ENCODE data around the gene PSRC1.
"Not testable (repeated sequence)": the region's sequence is repeated elsewhere in the genome, so short reads cannot be mapped to it uniquely, and the experiment has no call there.

The PSRC1 gene

GRCh38 chr1:109282952-109283747, at the start of gene PSRC1:
PSRC1 (minus strand) TSS chr1:109283145.
- peak; percentile 96 for DNase-seq

- DNase-seq: no peak
These were observed 48.2 kb upstream of the PSRC1 start for GRCh38 chr1:109331113-109331512.

DNA sequence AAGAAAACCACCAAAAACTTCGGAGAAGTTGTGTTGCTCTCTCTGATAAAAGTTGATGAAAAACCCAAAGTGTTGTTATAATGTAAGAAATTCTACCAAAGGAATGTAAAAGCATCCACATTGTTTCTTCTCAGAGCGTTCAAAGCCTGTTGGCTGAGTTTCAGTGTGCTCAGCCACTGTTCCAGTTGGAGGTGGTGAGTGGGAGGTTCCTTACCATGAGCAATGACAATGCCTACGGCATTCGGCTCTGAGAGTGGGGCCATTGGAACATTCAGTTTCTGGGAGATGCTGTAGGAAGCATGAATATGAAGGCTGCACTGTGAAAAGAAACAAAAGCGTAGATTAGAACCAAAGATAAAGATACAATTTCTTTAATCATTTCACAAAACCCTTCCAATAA, 44.3 kb upstream of the PSRC1 start:
- no peak for DNase-seq

- no peak for DNase-seq
These were observed 40.0 kb upstream of the PSRC1 start for GRCh38 chr1:109322974-109323373.

- no peak for DNase-seq
These were observed 36.2 kb upstream of the PSRC1 start for GRCh38 chr1:109319114-109319513.

DNA sequence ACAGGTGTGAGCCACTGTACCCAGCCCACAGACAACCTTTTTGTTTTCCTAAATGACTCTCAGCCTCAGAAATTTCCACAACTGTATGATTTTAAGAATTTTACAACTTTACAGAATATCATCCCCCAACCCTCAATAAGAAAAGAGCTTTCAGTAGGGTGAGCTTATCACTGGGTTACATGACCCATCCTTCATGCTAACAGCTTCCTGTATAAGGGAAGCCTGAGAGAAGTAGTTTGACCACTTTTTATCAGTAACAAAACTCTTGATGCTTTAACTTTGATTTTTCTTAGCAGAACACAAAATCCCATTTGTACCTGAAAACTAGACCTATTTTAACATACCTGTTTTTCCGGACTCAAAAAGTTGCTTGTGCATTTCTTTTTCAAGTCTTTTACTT, 33.6 kb upstream of the PSRC1 start:
- DNase-seq: peak; percentile 65

GRCh38 chr1:109315288-109315687, 32.3 kb upstream of the PSRC1 start:
- no peak for DNase-seq

- no peak for DNase-seq
These were observed 31.9 kb upstream of the PSRC1 start for GRCh38 chr1:109314795-109315194.

DNA sequence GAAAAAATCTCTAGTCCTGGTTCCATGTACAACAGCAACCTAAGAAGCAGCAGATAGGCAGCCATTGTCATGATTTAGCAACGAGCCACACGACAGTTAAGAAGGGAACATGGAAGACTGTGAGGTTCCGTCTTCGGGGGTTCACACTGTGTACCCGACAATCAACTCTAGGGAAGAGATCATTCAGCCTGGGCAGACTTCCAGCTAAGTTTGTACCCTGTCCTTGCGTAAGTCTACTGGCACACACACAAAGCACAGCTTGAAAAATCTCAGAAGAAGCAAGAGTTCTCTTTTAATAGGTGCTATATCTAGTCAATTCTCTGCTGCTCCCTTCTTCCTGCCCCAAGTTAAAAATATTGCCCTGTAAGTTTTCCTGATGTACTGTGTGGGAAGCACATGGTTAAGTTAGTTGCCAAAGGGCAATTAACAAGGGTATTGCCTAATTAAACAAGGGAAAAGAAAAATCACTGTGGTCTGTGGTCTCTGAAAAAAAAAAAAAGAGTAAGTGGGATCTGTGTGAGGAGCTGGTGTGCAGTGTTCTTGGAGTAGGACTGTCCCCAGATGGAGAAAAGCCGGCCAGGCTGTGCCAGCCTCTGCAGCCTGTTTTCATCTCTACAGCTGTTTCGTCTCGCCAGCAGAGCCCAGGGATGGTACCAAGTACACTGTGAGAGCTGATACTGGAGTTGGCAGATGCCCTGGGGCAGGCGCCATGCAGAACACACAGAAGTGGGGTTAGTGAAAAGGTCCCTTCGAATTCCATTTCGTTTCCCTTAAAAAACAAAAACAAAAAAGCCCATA, 30.2 kb upstream of the PSRC1 start:
- no peak for DNase-seq

GRCh38 chr1:109312246-109312645, 29.3 kb upstream of the PSRC1 start:
- DNase-seq: no peak

GRCh38 chr1:109309347-109309746, 26.4 kb upstream of the PSRC1 start:
- DNase-seq: no peak

DNA sequence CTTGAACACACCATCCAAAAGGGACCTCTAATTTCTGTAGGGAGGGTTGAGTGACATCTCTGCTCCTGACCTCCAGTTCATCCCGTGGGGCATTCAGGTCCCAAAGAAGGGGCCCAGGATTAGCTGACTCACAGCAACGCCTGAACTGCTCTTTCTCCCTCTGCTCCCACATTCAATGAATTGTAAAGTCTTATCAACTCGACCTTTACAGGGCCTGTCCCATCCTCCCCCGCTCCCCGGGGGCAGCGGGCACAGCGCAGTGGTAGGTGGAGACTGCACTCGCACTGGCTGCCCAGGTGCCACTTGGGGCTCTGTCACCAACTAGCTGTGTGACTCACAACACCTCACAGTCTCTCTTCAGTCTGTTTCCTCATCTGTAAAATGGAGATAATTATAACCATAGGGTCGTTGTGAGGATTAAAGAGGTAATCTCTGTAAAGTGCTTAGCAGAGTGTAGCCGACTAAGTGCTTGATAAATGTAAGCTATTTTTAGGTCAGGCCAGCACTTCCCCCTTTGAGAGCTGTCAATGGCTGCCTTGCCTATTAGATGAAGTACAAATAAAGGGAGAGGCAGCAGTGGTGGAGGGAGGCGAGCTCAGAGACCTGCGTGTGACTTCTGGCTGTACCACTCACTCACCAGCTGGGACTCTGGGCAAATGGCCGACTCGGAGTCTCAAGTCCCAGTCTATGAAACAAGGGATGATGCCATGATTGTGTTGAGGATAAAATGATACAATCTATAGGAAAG, 24.5 kb upstream of the PSRC1 start:
- DNase-seq: peak; percentile 74

DNA sequence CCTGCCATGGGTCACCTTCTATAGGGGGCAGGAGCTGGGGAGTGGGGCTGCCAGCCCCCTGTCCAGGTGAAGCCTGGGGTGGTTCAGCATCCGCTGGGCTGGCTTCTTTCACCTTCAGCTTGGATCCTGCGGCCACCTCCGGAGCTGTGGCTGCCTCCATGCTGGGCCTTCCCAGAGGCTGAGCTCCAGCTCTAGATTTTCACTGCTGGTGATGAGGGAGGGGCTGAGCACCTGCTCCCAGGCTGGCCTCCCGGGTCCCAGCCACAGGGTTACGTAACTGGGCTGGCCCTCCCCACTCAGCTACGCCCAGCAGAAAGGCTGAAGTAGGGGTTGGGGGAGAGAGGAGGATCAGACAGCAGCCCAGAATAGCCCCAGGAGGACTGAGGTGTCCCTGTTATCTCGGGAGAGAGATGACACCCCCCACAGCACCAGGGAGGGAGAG, 23.9 kb upstream of the PSRC1 start, which contains the start of gene MYBPHL:
Gene MYBPHL (minus strand): TSS at position 180 of the 442 bp plus-strand sequence. CDS start 20 bp downstream, at position 160.
- DNase-seq: peak; percentile 11

GRCh38 chr1:109305991-109306390, 23.0 kb upstream of the PSRC1 start:
- DNase-seq: not testable (repeated sequence)

GRCh38 chr1:109304226-109304920, 21.4 kb upstream of the PSRC1 start:
- no peak for DNase-seq

DNA sequence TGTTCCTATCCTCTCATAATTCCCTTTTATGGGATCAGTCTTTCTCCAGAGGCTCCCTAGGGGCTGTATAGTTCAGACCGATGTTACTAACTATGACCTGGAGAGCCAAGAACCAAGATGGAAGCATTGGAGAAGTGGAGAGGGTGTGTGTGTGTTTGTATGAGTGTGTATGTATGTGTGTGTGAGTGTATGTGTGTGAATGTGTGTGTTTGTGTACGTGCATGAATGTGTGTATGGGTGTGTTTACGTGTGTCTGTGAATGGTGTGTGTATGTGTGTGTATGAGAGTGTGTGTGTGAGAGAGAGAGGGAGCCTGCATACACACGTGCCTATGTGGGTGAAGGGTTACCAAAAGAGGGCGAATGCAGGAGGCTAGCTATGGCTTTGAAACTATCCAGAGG, 18.9 kb upstream of the PSRC1 start:
- no peak for DNase-seq

GRCh38 chr1:109300650-109301151, 17.8 kb upstream of the PSRC1 start:
- DNase-seq: no peak

- no peak for DNase-seq
These were observed 16.8 kb upstream of the PSRC1 start for GRCh38 chr1:109299558-109300343.

DNA sequence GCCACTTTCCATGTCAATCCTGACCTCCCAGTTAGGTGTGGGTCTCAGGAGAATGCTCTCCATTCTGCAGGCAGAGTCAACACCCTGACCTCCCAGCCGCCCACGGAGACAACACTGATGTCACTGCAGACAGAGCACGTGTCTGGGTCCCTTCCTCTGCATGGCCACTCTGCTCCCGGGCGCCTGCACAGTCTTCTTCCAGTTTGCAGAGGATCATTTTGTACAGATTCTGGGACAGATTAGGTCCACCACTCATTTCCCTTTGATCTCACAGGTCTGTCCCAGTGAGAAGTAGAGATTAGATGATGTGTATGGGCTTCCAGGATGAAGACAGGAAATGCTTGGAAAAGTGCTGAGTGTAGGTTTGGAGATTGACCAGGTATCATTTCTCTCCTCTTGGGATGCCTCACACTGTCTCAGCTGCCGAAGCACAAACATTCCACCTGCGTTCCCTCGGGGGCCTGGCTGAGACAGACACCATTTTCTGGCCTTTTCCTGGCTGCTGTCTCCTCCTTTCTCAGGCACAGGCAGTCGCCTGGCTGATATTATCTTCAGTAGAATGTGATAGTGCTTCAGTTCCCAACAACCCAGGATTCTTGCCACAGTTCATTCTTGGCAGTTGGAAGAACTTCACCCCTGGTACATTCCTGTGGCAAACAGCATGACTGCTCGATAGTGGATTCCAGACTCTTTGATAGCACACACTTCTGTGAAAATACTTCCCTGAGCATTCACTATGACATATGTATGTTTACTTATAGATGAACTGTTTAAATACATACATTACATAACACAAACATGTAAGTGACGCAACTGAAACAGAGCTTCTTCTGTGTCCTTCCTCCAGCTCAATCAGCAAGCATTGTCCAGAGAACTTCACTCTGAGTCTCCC, 16.0 kb upstream of the PSRC1 start:
- DNase-seq: no peak

GRCh38 chr1:109296782-109297181, 13.8 kb upstream of the PSRC1 start:
- DNase-seq: no peak
